ENCODE data around the gene SLC6A9.

SLC6A9 gene

DNA sequence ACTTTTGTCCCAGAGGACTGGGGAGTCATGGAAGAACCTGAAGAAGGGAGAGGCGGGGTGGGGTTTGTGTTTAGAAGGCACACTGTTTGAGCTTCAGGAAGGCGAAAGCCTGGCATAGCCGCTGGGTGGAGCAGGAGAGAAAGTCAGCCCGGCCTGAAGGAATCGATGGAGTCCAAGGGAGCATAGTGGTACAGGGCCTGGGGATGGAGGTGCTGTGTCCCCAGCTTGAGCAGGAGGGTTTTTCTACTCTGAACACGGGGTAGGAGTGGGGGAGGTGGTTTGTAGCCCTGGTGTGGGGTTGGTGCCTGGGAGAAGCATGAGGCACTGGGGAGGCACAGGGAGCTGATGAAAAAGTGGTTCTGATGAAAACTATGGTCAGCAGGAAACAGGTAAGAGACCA, 44.5 kb downstream of the SLC6A9 start:
- no peak for DNase-seq
- Histone ChIP-seq H3K4me3 (ENCODE audit: insufficient read depth, low read depth, low read length, poor library complexity, severe bottlenecking) (no peak overlapping the region), H3K9me3 (ENCODE audit: control insufficient read depth, low read length) (no peaks in the 10 kb centered on the region), H3K4me1 (ENCODE audit: control insufficient read depth, insufficient read depth, low read length, poor library complexity, severe bottlenecking) (peaks cover 3% of the 10 kb centered on the region), H3K27ac (ENCODE audit: insufficient read depth, low read length, poor library complexity, severe bottlenecking) (no peak overlapping the region), H3K27me3 (replicated peaks; ENCODE audit: control insufficient read depth, insufficient read depth, low read length, poor library complexity, severe bottlenecking) (no peaks in the 10 kb centered on the region), H3K36me3 (ENCODE audit: control insufficient read depth, insufficient read depth, low read length) (no peaks in the 10 kb centered on the region)

GRCh38 chr1:43985984-43986595, 45.2 kb downstream of the SLC6A9 start:
- no peak overlapping the region for H3K27ac ChIP-seq (ENCODE audit: insufficient read depth, low read length, poor library complexity, severe bottlenecking)
- no peaks in the 10 kb centered on the region for H3K27me3 ChIP-seq (replicated peaks; ENCODE audit: control insufficient read depth, insufficient read depth, low read length, poor library complexity, severe bottlenecking)
- H3K4me3 ChIP-seq (ENCODE audit: insufficient read depth, low read depth, low read length, poor library complexity, severe bottlenecking), result no peak overlapping the region
- no peaks in the 10 kb centered on the region for H3K36me3 ChIP-seq (ENCODE audit: control insufficient read depth, insufficient read depth, low read length)
- H3K4me1 ChIP-seq (ENCODE audit: control insufficient read depth, insufficient read depth, low read length, poor library complexity, severe bottlenecking), result peaks cover 1% of the 10 kb centered on the region
- no peaks in the 10 kb centered on the region for H3K9me3 ChIP-seq (ENCODE audit: control insufficient read depth, low read length)
- no peak for DNase-seq

- Histone ChIP-seq H3K36me3 (ENCODE audit: control insufficient read depth, insufficient read depth, low read length) (no peaks in the 10 kb centered on the region), H3K9me3 (ENCODE audit: control insufficient read depth, low read length) (no peaks in the 10 kb centered on the region), H3K27ac (ENCODE audit: insufficient read depth, low read length, poor library complexity, severe bottlenecking) (no peak overlapping the region), H3K4me1 (ENCODE audit: control insufficient read depth, insufficient read depth, low read length, poor library complexity, severe bottlenecking) (peaks cover 4% of the 10 kb centered on the region), H3K27me3 (replicated peaks; ENCODE audit: control insufficient read depth, insufficient read depth, low read length, poor library complexity, severe bottlenecking) (no peaks in the 10 kb centered on the region), H3K4me3 (ENCODE audit: insufficient read depth, low read depth, low read length, poor library complexity, severe bottlenecking) (no peak overlapping the region)
- no peak for DNase-seq
Measured at GRCh38 chr1:43984855-43985254, 46.4 kb downstream of the SLC6A9 start.

DNA sequence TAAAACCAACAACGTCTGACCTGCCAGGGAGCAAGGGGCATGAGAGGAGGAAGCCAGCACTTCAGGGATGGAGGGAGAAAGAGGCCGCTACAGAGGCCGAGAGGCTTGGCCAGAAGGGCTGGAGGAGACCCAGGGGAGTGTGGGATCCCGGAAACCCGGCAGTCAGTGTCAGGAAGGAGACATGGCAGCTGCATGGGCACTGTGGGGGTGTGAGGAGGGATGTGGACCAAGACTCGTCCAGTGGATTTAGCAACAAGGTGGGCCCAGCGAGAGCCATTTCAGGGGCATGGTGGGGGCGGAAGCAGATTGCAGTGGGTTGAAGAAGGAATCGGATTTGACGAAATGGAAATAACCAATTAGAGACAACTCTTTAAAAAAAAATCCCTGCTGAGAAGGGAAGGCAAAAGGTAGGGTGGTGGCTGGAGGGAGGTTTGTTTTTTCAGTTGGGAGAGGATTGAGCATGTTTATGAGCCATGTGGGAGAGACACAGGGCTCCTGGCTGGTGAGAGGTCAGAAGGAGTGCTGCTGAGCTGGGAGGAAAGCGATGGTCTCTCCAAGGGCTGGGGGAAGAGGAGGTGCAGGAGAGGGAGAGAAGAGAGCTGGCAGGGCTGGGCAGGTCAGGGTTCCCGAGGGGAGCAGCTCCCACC, 47.9 kb downstream of the SLC6A9 start:
- Histone ChIP-seq H3K27me3 (replicated peaks; ENCODE audit: control insufficient read depth, insufficient read depth, low read length, poor library complexity, severe bottlenecking) (no peaks in the 10 kb centered on the region), H3K4me1 (ENCODE audit: control insufficient read depth, insufficient read depth, low read length, poor library complexity, severe bottlenecking) (peaks cover 13% of the 10 kb centered on the region), H3K36me3 (ENCODE audit: control insufficient read depth, insufficient read depth, low read length) (no peaks in the 10 kb centered on the region), H3K9me3 (ENCODE audit: control insufficient read depth, low read length) (no peaks in the 10 kb centered on the region), H3K27ac (ENCODE audit: insufficient read depth, low read length, poor library complexity, severe bottlenecking) (no peak overlapping the region), H3K4me3 (ENCODE audit: insufficient read depth, low read depth, low read length, poor library complexity, severe bottlenecking) (no peak overlapping the region)
- no peak for DNase-seq

DNA sequence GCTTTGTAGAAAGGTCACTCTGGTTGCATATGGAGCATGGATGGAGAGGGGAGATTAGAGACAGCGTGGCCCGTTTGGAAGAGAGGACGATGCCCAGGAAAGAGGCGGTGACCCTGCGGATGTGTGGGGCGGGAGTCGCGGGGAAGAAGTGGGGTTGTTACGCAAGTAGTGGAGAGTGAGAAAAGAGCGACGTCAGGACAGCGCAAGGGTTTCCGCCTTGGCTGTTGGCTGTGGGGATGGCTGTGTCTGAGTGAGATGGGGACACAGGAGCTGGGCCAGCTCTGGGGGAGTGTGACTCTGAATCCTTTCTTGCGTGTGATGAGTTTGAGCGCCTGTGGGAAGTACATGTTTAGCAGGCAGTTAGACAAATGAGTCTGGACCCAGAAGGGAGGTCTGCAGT, 48.5 kb downstream of the SLC6A9 start:
- DNase-seq, result no peak
- no peaks in the 10 kb centered on the region for H3K27me3 ChIP-seq (replicated peaks; ENCODE audit: control insufficient read depth, insufficient read depth, low read length, poor library complexity, severe bottlenecking)
- H3K27ac ChIP-seq (ENCODE audit: insufficient read depth, low read length, poor library complexity, severe bottlenecking), result no peak overlapping the region
- peaks cover 13% of the 10 kb centered on the region for H3K4me1 ChIP-seq (ENCODE audit: control insufficient read depth, insufficient read depth, low read length, poor library complexity, severe bottlenecking)
- peaks cover 2% of the 10 kb centered on the region for H3K36me3 ChIP-seq (ENCODE audit: control insufficient read depth, insufficient read depth, low read length)
- no peaks in the 10 kb centered on the region for H3K9me3 ChIP-seq (ENCODE audit: control insufficient read depth, low read length)
- no peak overlapping the region for H3K4me3 ChIP-seq (ENCODE audit: insufficient read depth, low read depth, low read length, poor library complexity, severe bottlenecking)

- Histone ChIP-seq H3K27ac (ENCODE audit: insufficient read depth, low read length, poor library complexity, severe bottlenecking) (no peak overlapping the region), H3K4me3 (ENCODE audit: insufficient read depth, low read depth, low read length, poor library complexity, severe bottlenecking) (no peak overlapping the region), H3K4me1 (ENCODE audit: control insufficient read depth, insufficient read depth, low read length, poor library complexity, severe bottlenecking) (peaks cover 13% of the 10 kb centered on the region), H3K9me3 (ENCODE audit: control insufficient read depth, low read length) (no peaks in the 10 kb centered on the region), H3K27me3 (replicated peaks; ENCODE audit: control insufficient read depth, insufficient read depth, low read length, poor library complexity, severe bottlenecking) (no peaks in the 10 kb centered on the region), H3K36me3 (ENCODE audit: control insufficient read depth, insufficient read depth, low read length) (peaks cover 7% of the 10 kb centered on the region)
- DNase-seq, result no peak
Measured at GRCh38 chr1:43982241-43982640, 49.0 kb downstream of the SLC6A9 start.

DNA sequence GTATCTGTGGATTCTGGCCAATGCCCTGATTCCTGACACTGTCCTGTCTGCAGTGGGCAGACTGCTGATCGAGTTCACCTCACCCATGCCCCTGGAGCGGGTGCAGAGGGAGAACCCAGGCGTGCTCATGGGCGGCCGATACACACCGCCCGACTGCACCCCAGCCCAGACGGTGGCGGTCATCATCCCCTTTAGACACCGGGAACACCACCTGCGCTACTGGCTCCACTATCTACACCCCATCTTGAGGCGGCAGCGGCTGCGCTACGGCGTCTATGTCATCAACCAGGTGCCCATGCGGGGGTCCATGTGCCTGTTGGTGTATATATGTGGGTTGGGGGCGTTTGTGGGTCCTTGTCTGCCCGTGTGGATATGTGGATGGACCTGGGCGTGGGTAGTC, 49.6 kb downstream of the SLC6A9 start:
- no peak for DNase-seq
- Histone ChIP-seq H3K4me1 (ENCODE audit: control insufficient read depth, insufficient read depth, low read length, poor library complexity, severe bottlenecking) (peaks cover 13% of the 10 kb centered on the region), H3K4me3 (ENCODE audit: insufficient read depth, low read depth, low read length, poor library complexity, severe bottlenecking) (no peak overlapping the region), H3K27me3 (replicated peaks; ENCODE audit: control insufficient read depth, insufficient read depth, low read length, poor library complexity, severe bottlenecking) (no peaks in the 10 kb centered on the region), H3K27ac (ENCODE audit: insufficient read depth, low read length, poor library complexity, severe bottlenecking) (no peak overlapping the region), H3K36me3 (ENCODE audit: control insufficient read depth, insufficient read depth, low read length) (peaks cover 10% of the 10 kb centered on the region), H3K9me3 (ENCODE audit: control insufficient read depth, low read length) (no peaks in the 10 kb centered on the region)

GRCh38 chr1:43981135-43981491, 50.1 kb downstream of the SLC6A9 start:
- DNase-seq, result no peak
- Histone ChIP-seq H3K27ac (ENCODE audit: insufficient read depth, low read length, poor library complexity, severe bottlenecking) (no peak overlapping the region), H3K4me3 (ENCODE audit: insufficient read depth, low read depth, low read length, poor library complexity, severe bottlenecking) (no peak overlapping the region), H3K36me3 (ENCODE audit: control insufficient read depth, insufficient read depth, low read length) (peaks cover 14% of the 10 kb centered on the region), H3K9me3 (ENCODE audit: control insufficient read depth, low read length) (no peaks in the 10 kb centered on the region), H3K27me3 (replicated peaks; ENCODE audit: control insufficient read depth, insufficient read depth, low read length, poor library complexity, severe bottlenecking) (no peaks in the 10 kb centered on the region), H3K4me1 (ENCODE audit: control insufficient read depth, insufficient read depth, low read length, poor library complexity, severe bottlenecking) (peaks cover 17% of the 10 kb centered on the region)

DNA sequence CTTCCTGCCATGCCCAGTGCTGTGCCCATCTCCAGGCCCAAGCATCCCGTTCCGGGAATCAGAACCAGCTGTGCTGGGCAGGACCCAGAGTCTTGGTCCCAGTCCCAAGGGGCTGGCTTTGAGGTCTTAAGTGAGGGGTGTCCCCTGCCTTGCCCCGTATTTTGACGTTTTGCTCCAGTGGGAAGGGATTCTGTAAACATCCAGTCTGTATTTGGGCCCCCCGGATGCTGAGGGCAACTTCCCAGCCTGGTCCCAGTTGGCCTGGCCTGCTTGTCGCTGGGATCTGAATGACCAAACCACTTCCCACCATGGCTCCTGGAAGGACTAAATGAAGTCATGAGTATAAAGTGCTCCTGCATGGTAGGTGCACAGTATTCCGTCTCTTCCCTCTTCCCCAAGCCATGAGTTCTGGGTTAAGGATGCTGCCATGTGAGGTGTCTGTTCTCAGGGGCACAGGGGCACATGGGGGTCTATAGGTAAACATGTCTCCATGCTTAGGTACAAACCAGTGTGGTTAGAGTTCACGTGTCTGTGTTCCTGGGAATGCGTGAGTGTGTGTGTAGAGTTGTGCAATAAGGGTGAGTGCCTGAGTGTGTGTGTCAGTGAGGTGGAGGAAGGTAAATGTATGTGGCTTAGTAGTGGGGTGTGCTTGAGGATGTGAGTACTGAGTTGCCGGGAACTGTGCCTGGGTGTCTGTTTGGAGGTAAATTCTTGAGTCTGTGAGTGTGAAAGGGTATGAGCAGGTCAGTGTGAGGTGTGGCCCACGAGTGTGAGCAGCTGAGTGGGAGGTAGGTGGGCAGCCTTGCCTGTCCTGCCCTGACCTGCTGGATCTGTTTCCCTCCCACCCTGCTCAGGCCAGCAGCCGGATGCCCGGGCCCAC, 50.8 kb downstream of the SLC6A9 start:
- H3K27me3 ChIP-seq (replicated peaks; ENCODE audit: control insufficient read depth, insufficient read depth, low read length, poor library complexity, severe bottlenecking), result no peaks in the 10 kb centered on the region
- H3K9me3 ChIP-seq (ENCODE audit: control insufficient read depth, low read length), result no peaks in the 10 kb centered on the region
- H3K27ac ChIP-seq (ENCODE audit: insufficient read depth, low read length, poor library complexity, severe bottlenecking), result no peak overlapping the region
- no peak for DNase-seq
- peaks cover 14% of the 10 kb centered on the region for H3K36me3 ChIP-seq (ENCODE audit: control insufficient read depth, insufficient read depth, low read length)
- H3K4me1 ChIP-seq (ENCODE audit: control insufficient read depth, insufficient read depth, low read length, poor library complexity, severe bottlenecking), result peaks cover 23% of the 10 kb centered on the region
- no peak overlapping the region for H3K4me3 ChIP-seq (ENCODE audit: insufficient read depth, low read depth, low read length, poor library complexity, severe bottlenecking)

Data from effector memory CD4-positive, alpha-beta T cell (primary cell).